Adrenal gland (tissue), 5 donors: ENCODE data around the gene GPR78.

Source experiments
- CTCF ChIP-seq, 6 experiments: fragments of 450-650 bp in 4 of 6; fragments of 200-600 bp in 2 of 6; sonication (generic) in 1 of 6; IDR thresholded peaks; 1 replicate in 5 of 6; 2 replicates in 1 of 6; pipeline versions ENCODE4 v1.5.1 to v1.8.0; 2016 to 2021; ENCODE audit warnings: antibody characterized with exemption in 6 of 6, mild to moderate bottlenecking in 2 of 6, moderate library complexity in 1 of 6
- POLR2A ChIP-seq, 2 donors: fragments of 450-650 bp; IDR thresholded peaks; one replicate each; pipeline ENCODE4 v1.6.1; 2017; ENCODE audit warnings: antibody characterized with exemption in 2 of 2, mild to moderate bottlenecking in 2 of 2, moderate library complexity in 1 of 2
- donor health status: DM: no; HTN: no; CAD: no.

GRCh38 chr4:8577046-8577445, 3.1 kb upstream of the GPR78 start:
- TF ChIP-seq POLR2A (IDR thresholded peaks at IDR 0.05), result no peak
- TF ChIP-seq CTCF (IDR thresholded peaks at IDR 0.05), result no peak
